ENCODE measurements around the gene QRICH1.

- TF ChIP-seq FOXM1 (IDR thresholded peaks at IDR 0.05; ENCODE audit: borderline replicate concordance) (no peak), SP1 (IDR thresholded peaks at IDR 0.05) (no peak)
Observed at GRCh38 chr3:48997102-48997635, 96.7 kb downstream of the QRICH1 start.
